GM13977 (cell line): ENCODE results near the gene PIP4K2B.

ENCODE experiments used
- DNase-seq: peaks from one replicate; pipeline ENCODE4 v3.0.0; 2012; ENCODE audit warnings: low spot score
- CTCF ChIP-seq: IDR thresholded peaks from 2 replicates; pipeline ENCODE4 v1.5.1; 2012; ENCODE audit warnings: mild to moderate bottlenecking, control low read depth; ENCODE audit not compliant: insufficient read depth; ENCODE audit errors: extremely low read depth, missing control alignments
- in situ Hi-C: fragments of 300-500 bp; cut with MboI; formaldehyde crosslinking; loops from one replicate; pipeline ENCODE4 v1.12.0; 2022; ENCODE audit warnings: low sequenced_read_pairs, low pct_unique_long_range_greater_than_20kb, mixed read lengths, inconsistent platforms; ENCODE audit not compliant: unreplicated experiment

The PIP4K2B gene

GRCh38 chr17:38733982-38734973, 65.1 kb downstream of the PIP4K2B start:
- in situ Hi-C loops, result no loop called here
- TF ChIP-seq CTCF, result peak; percentile 35
- DNase-seq, result no peak

GRCh38 chr17:38733282-38733981, 65.9 kb downstream of the PIP4K2B start:
- no peak for TF ChIP-seq CTCF
- no peak for DNase-seq
- in situ Hi-C loops, result no loop called here

GRCh38 chr17:38732376-38733281, 66.7 kb downstream of the PIP4K2B start:
- no peak for TF ChIP-seq CTCF
- no peak for DNase-seq
- in situ Hi-C loops, result no loop called here

GRCh38 chr17:38731526-38732294, 67.6 kb downstream of the PIP4K2B start:
- in situ Hi-C loops, result no loop called here
- TF ChIP-seq CTCF, result no peak
- no peak for DNase-seq

GRCh38 chr17:38730526-38731379, 68.6 kb downstream of the PIP4K2B start:
- no peak for TF ChIP-seq CTCF
- DNase-seq, result no peak
- in situ Hi-C loops, result no loop called here
